Activated CD8-positive, alpha-beta T cell treated with anti-CD3 and anti-CD28 coated beads for 36 hours (primary cell): ENCODE measurements around the gene DNMT3A. TPM values are rescaled to one million over a fixed set of nuclear protein-coding genes. Genes with fewer than 3 reads are reported as not detected.
A peak's percentile ranks its signal among the peaks of the same experiment; 100 is the strongest.

Source experiments
- ATAC-seq: fragments of 200-7000 bp; cut with Tn5 transposase; one replicate; pipeline ENCODE4 v1.10.0; 2021; ENCODE audit warnings: mild to moderate bottlenecking, moderate library complexity
- CTCF ChIA-PET: fragments of 350-600 bp; sonication (Branson Sonifier 250); formaldehyde crosslinking; loops from one replicate; lab custom pipeline; 2021; ENCODE audit warnings: antibody characterized with exemption; lab: Charles Lee
- POLR2A ChIA-PET: fragments of 350-600 bp; sonication (Branson Sonifier 250); formaldehyde crosslinking; loops from one replicate; lab custom pipeline; 2021; ENCODE audit warnings: antibody characterized with exemption; lab: Charles Lee
- DNase-seq: peaks from one replicate; pipeline ENCODE4 v3.0.0-alpha.2; 2020
- H3K27ac Mint-ChIP-seq: one replicate; pipeline ENCODE4 v1.8.0; 2021; ENCODE audit warnings: mild to moderate bottlenecking, mixed read lengths
- H3K27me3 Mint-ChIP-seq: one replicate; pipeline ENCODE4 v1.8.0; 2021; ENCODE audit warnings: mixed read lengths
- H3K36me3 Mint-ChIP-seq: one replicate; pipeline ENCODE4 v1.8.0; 2021; ENCODE audit warnings: low read depth, mixed read lengths
- H3K4me1 Mint-ChIP-seq: one replicate; pipeline ENCODE4 v1.8.0; 2021; ENCODE audit warnings: low read depth, mixed read lengths
- H3K4me3 Mint-ChIP-seq: one replicate; pipeline ENCODE4 v1.8.0; 2021; ENCODE audit warnings: mild to moderate bottlenecking, moderate library complexity, mixed read lengths
- H3K9me3 Mint-ChIP-seq: one replicate; pipeline ENCODE4 v1.8.0; 2021; ENCODE audit warnings: mixed read lengths
- CTCF ChIP-seq: fragments of 200-600 bp; IDR thresholded peaks from one replicate; pipeline ENCODE4 v1.8.0; 2022; ENCODE audit warnings: antibody characterized with exemption, mild to moderate bottlenecking
- intact Hi-C: fragments of 100-400 bp; cut with micrococcal nuclease; formaldehyde crosslinking; loops from one replicate; pipeline ENCODE4 v1.10.0; 2022
- total RNA-seq, 2 experiments: library from RNA; stranded (reverse); gene quantifications; one replicate each; pipeline ENCODE4 v1.2.3, GENCODE V29; 2021

Gene DNMT3A
- total RNA-seq, 2 experiments from 2014 or later = 84.8 to 97.8 TPM

GRCh38 chr2:25356088-25356487 lies 14.4 kb upstream of the DNMT3A start:
- DNase-seq = no peak
- Mint-ChIP-seq H3K27me3 (peaks cover 6% of the 10 kb centered on the region), H3K4me1 (peaks cover 9% of the 10 kb centered on the region), H3K36me3 (no peaks in the 10 kb centered on the region), H3K27ac (no peak overlapping the region), H3K4me3 (no peak overlapping the region), H3K9me3 (no peaks in the 10 kb centered on the region)
- POLR2A ChIA-PET = no interaction called here
- ATAC-seq = no peak
- CTCF ChIA-PET = interaction anchor here (2.3 kb wide), 1 partner anchor 20 kb away, joined by 11 read pairs; no protein-coding TSS in a partner anchor
- TF ChIP-seq CTCF = no peak
- intact Hi-C loops = loop anchor here (5.0 kb wide), 1 partner anchor 201 kb away; no protein-coding TSS in a partner anchor

GRCh38 chr2:25355270-25355669 lies 13.5 kb upstream of the DNMT3A start:
- ATAC-seq = no peak
- Mint-ChIP-seq H3K27me3 (peaks cover 6% of the 10 kb centered on the region), H3K36me3 (no peaks in the 10 kb centered on the region), H3K27ac (no peak overlapping the region), H3K4me1 (peaks cover 10% of the 10 kb centered on the region), H3K4me3 (no peak overlapping the region), H3K9me3 (no peaks in the 10 kb centered on the region)
- ChIA-PET POLR2A (no interaction called here), CTCF (no interaction called here)
- intact Hi-C loops = loop anchor here (5.0 kb wide), 1 partner anchor 202 kb away; no protein-coding TSS in a partner anchor
- no peak for TF ChIP-seq CTCF
- no peak for DNase-seq

- CTCF ChIA-PET = interaction anchor here (0.6 to 1.0 kb wide), 3 partner anchors 8 to 46 kb away, joined by 3 to 8 read pairs (median 3); no protein-coding TSS in a partner anchor
- peaks cover 18% of the 10 kb centered on the region for H3K4me1 Mint-ChIP-seq
These were observed 12.4 kb upstream of the DNMT3A start for GRCh38 chr2:25354116-25354515.

GRCh38 chr2:25349397-25349796 lies 7.7 kb upstream of the DNMT3A start:
- TF ChIP-seq CTCF = no peak
- intact Hi-C loops = no loop called here
- Mint-ChIP-seq H3K27me3 (peaks cover 4% of the 10 kb centered on the region), H3K9me3 (no peaks in the 10 kb centered on the region), H3K4me3 (no peak overlapping the region), H3K36me3 (no peaks in the 10 kb centered on the region), H3K27ac (no peak overlapping the region), H3K4me1 (peaks cover 47% of the 10 kb centered on the region)
- ChIA-PET POLR2A (interaction anchor here (1.6 to 3.2 kb wide), 2 partner anchors 11 to 12 kb away, joined by 3 to 17 read pairs; no protein-coding TSS in a partner anchor), CTCF (interaction anchor here (1.0 to 7.0 kb wide), 4 partner anchors 13 to 40 kb away, joined by 4 to 69 read pairs (median 5); no protein-coding TSS in a partner anchor)
- ATAC-seq (no peak), DNase-seq (no peak)

More at GRCh38 chr2:25354116-25354515, 12.4 kb upstream of the DNMT3A start:
- TF ChIP-seq CTCF = no peak
- Mint-ChIP-seq H3K27me3 (peaks cover 6% of the 10 kb centered on the region), H3K36me3 (no peaks in the 10 kb centered on the region), H3K9me3 (no peaks in the 10 kb centered on the region), H3K4me3 (no peak overlapping the region), H3K27ac (no peak overlapping the region)
- DNase-seq (no peak), ATAC-seq (no peak)
- POLR2A ChIA-PET = interaction anchor here (0.6 kb wide), 1 partner anchor 1018 kb away, joined by 3 read pairs; no protein-coding TSS in a partner anchor
- intact Hi-C loops = no loop called here

GRCh38 chr2:25347846-25348245 lies 6.1 kb upstream of the DNMT3A start:
- ATAC-seq (no peak), DNase-seq (no peak)
- POLR2A ChIA-PET = interaction anchor here (0.9 to 3.2 kb wide), 7 partner anchors 14 to 105 kb away, joined by 3 to 17 read pairs (median 5); no protein-coding TSS in a partner anchor
- TF ChIP-seq CTCF = no peak
- CTCF ChIA-PET = interaction anchor here (0.8 to 7.0 kb wide), 6 partner anchors 11 to 74 kb away, joined by 3 to 69 read pairs (median 5); no protein-coding TSS in a partner anchor
- peaks cover 4% of the 10 kb centered on the region for H3K27me3 Mint-ChIP-seq
- H3K9me3 Mint-ChIP-seq = no peaks in the 10 kb centered on the region
- intact Hi-C loops = no loop called here
- peaks cover 53% of the 10 kb centered on the region for H3K4me1 Mint-ChIP-seq
- no peaks in the 10 kb centered on the region for H3K36me3 Mint-ChIP-seq
- peak overlapping the region; percentile 39 for H3K4me3 Mint-ChIP-seq
- H3K27ac Mint-ChIP-seq = peak overlapping the region; percentile 89
